Activated CD4-positive, alpha-beta memory T cell treated with anti-CD3 and anti-CD28 coated beads, Interleukin-2, amount 10 ng/mL, durations not matched to agents 7 days and 5 days (primary cell): ENCODE results near the gene CSNK1G1. TPM values are rescaled to one million over a fixed set of nuclear protein-coding genes. Genes with fewer than 3 reads are reported as not detected.
"Not testable (repeated sequence)": the region's sequence is repeated elsewhere in the genome, so short reads cannot be mapped to it uniquely, and the experiment has no call there.

Source experiments
- CTCF ChIA-PET: fragments of 350-600 bp; sonication (Branson Sonifier 250); formaldehyde crosslinking; loops from one replicate; lab custom pipeline; 2021; ENCODE audit warnings: antibody characterized with exemption, inconsistent platforms; lab: Charles Lee
- POLR2A ChIA-PET: fragments of 350-600 bp; sonication (Branson Sonifier 250); formaldehyde crosslinking; loops from one replicate; lab custom pipeline; 2021; ENCODE audit warnings: antibody characterized with exemption; lab: Charles Lee
- DNase-seq: peaks from one replicate; pipeline ENCODE4 v3.0.0-alpha.2; 2020
- H3K27ac Mint-ChIP-seq: one replicate; pipeline ENCODE4 v1.8.0; 2021; ENCODE audit warnings: mild to moderate bottlenecking, mixed read lengths
- H3K27me3 Mint-ChIP-seq: one replicate; pipeline ENCODE4 v1.8.0; 2021; ENCODE audit warnings: mixed read lengths
- H3K36me3 Mint-ChIP-seq: one replicate; pipeline ENCODE4 v1.8.0; 2021; ENCODE audit warnings: low read depth, mixed read lengths
- H3K4me1 Mint-ChIP-seq: one replicate; pipeline ENCODE4 v1.8.0; 2021; ENCODE audit warnings: mixed read lengths
- H3K4me3 Mint-ChIP-seq: one replicate; pipeline ENCODE4 v1.8.0; 2021; ENCODE audit warnings: mild to moderate bottlenecking, mixed read lengths
- H3K9me3 Mint-ChIP-seq: one replicate; pipeline ENCODE4 v1.8.0; 2021; ENCODE audit warnings: mixed read lengths
- total RNA-seq, 2 experiments: library from RNA; stranded (reverse); gene quantifications; one replicate each; pipeline ENCODE4 v1.2.3, GENCODE V29; 2021

CSNK1G1 gene
- total RNA-seq, 2 experiments from 2014 or later = 27.9 to 28.2 TPM

- Mint-ChIP-seq H3K9me3 (no peaks in the 10 kb centered on the region), H3K4me1 (peaks cover 12% of the 10 kb centered on the region), H3K27me3 (no peaks in the 10 kb centered on the region), H3K27ac (no peak overlapping the region), H3K4me3 (no peak overlapping the region), H3K36me3 (peaks cover 14% of the 10 kb centered on the region)
- ChIA-PET POLR2A (no interaction called here), CTCF (interaction anchor here (0.7 kb wide), 1 partner anchor 126 kb away, joined by 3 read pairs; no protein-coding TSS in a partner anchor)
- DNase-seq = no peak
Measured at GRCh38 chr15:64279131-64279530, 76.8 kb downstream of the CSNK1G1 start.

GRCh38 chr15:64275934-64276333 lies 80.0 kb downstream of the CSNK1G1 start:
- no peaks in the 10 kb centered on the region for H3K27me3 Mint-ChIP-seq
- POLR2A ChIA-PET = no interaction called here

GRCh38 chr15:64274341-64274950 lies 81.5 kb downstream of the CSNK1G1 start:
- no peak overlapping the region for H3K27ac Mint-ChIP-seq
- CTCF ChIA-PET = interaction anchor here (1.3 to 1.7 kb wide), 3 partner anchors 12 to 121 kb away, joined by 4 to 6 read pairs (median 4); partner anchors contain the start of gene CSNK1G1
- no peaks in the 10 kb centered on the region for H3K27me3 Mint-ChIP-seq
- peaks cover 11% of the 10 kb centered on the region for H3K4me1 Mint-ChIP-seq
- POLR2A ChIA-PET = no interaction called here
- no peak overlapping the region for H3K4me3 Mint-ChIP-seq
- DNase-seq = no peak
- peaks cover 20% of the 10 kb centered on the region for H3K36me3 Mint-ChIP-seq
- peaks cover 7% of the 10 kb centered on the region for H3K9me3 Mint-ChIP-seq

More at GRCh38 chr15:64275934-64276333, 80.0 kb downstream of the CSNK1G1 start:
- peaks cover 20% of the 10 kb centered on the region for H3K36me3 Mint-ChIP-seq
- peaks cover 7% of the 10 kb centered on the region for H3K9me3 Mint-ChIP-seq
- no peak overlapping the region for H3K4me3 Mint-ChIP-seq
- H3K4me1 Mint-ChIP-seq = peaks cover 11% of the 10 kb centered on the region
- no peak overlapping the region for H3K27ac Mint-ChIP-seq
- CTCF ChIA-PET = no interaction called here
- no peak for DNase-seq

- CTCF ChIA-PET = no interaction called here
- DNase-seq = no peak
- H3K27ac Mint-ChIP-seq = no peak overlapping the region
- H3K27me3 Mint-ChIP-seq = no peaks in the 10 kb centered on the region
- H3K4me3 Mint-ChIP-seq = no peak overlapping the region
- POLR2A ChIA-PET = no interaction called here
- H3K36me3 Mint-ChIP-seq = peaks cover 63% of the 10 kb centered on the region
- H3K9me3 Mint-ChIP-seq = peaks cover 26% of the 10 kb centered on the region
- peaks cover 30% of the 10 kb centered on the region for H3K4me1 Mint-ChIP-seq
Measured at GRCh38 chr15:64267331-64267973, 88.5 kb downstream of the CSNK1G1 start.

- H3K9me3 Mint-ChIP-seq = peaks cover 19% of the 10 kb centered on the region
Measured at GRCh38 chr15:64265188-64265587, 90.8 kb downstream of the CSNK1G1 start.

GRCh38 chr15:64264502-64264901 lies 91.5 kb downstream of the CSNK1G1 start:
- Mint-ChIP-seq H3K36me3 (peaks cover 54% of the 10 kb centered on the region), H3K9me3 (peaks cover 19% of the 10 kb centered on the region), H3K27ac (no peak overlapping the region), H3K4me3 (no peak overlapping the region), H3K27me3 (no peaks in the 10 kb centered on the region), H3K4me1 (peaks cover 38% of the 10 kb centered on the region)
- DNase-seq = no peak
- ChIA-PET CTCF (no interaction called here), POLR2A (interaction anchor here (0.6 kb wide), 1 partner anchor 9 kb away, joined by 3 read pairs; no protein-coding TSS in a partner anchor)

More at GRCh38 chr15:64265188-64265587, 90.8 kb downstream of the CSNK1G1 start:
- H3K27me3 Mint-ChIP-seq, CTCF ChIA-PET, H3K27ac Mint-ChIP-seq, DNase-seq, H3K4me3 Mint-ChIP-seq: not testable (repeated sequence)
- POLR2A ChIA-PET = interaction anchor here (0.6 kb wide), 1 partner anchor 8 kb away, joined by 3 read pairs; no protein-coding TSS in a partner anchor
- H3K4me1 Mint-ChIP-seq = peaks cover 36% of the 10 kb centered on the region
- H3K36me3 Mint-ChIP-seq = peaks cover 56% of the 10 kb centered on the region

GRCh38 chr15:64263567-64263966 lies 92.4 kb downstream of the CSNK1G1 start:
- peaks cover 19% of the 10 kb centered on the region for H3K9me3 Mint-ChIP-seq
- no peaks in the 10 kb centered on the region for H3K27me3 Mint-ChIP-seq
- ChIA-PET POLR2A (no interaction called here), CTCF (no interaction called here)
- no peak for DNase-seq
- H3K36me3 Mint-ChIP-seq = peaks cover 50% of the 10 kb centered on the region
- no peak overlapping the region for H3K4me3 Mint-ChIP-seq
- no peak overlapping the region for H3K27ac Mint-ChIP-seq
- H3K4me1 Mint-ChIP-seq = peaks cover 38% of the 10 kb centered on the region

GRCh38 chr15:64256051-64256450 lies 99.9 kb downstream of the CSNK1G1 start:
- no peak for DNase-seq
- H3K36me3 Mint-ChIP-seq = peaks cover 35% of the 10 kb centered on the region
- H3K27me3 Mint-ChIP-seq = no peaks in the 10 kb centered on the region
- no peak overlapping the region for H3K27ac Mint-ChIP-seq
- peaks cover 11% of the 10 kb centered on the region for H3K4me1 Mint-ChIP-seq
- ChIA-PET POLR2A (no interaction called here), CTCF (no interaction called here)
- H3K4me3 Mint-ChIP-seq = no peak overlapping the region
- no peaks in the 10 kb centered on the region for H3K9me3 Mint-ChIP-seq

GRCh38 chr15:64251658-64252057 lies 104.3 kb downstream of the CSNK1G1 start:
- Mint-ChIP-seq H3K4me3 (no peak overlapping the region), H3K9me3 (no peaks in the 10 kb centered on the region), H3K4me1 (peaks cover 40% of the 10 kb centered on the region), H3K27me3 (no peaks in the 10 kb centered on the region), H3K27ac (no peak overlapping the region), H3K36me3 (peaks cover 24% of the 10 kb centered on the region)
- ChIA-PET POLR2A (interaction anchor here (1.0 to 1.6 kb wide), 2 partner anchors 9 to 64 kb away, joined by 3 to 8 read pairs; no protein-coding TSS in a partner anchor), CTCF (interaction anchor here (2.1 kb wide), 1 partner anchor 99 kb away, joined by 5 read pairs; no protein-coding TSS in a partner anchor)
- no peak for DNase-seq

GRCh38 chr15:64251121-64251520 lies 104.9 kb downstream of the CSNK1G1 start:
- Mint-ChIP-seq H3K36me3 (peaks cover 22% of the 10 kb centered on the region), H3K27ac (no peak overlapping the region), H3K9me3 (no peaks in the 10 kb centered on the region), H3K27me3 (no peaks in the 10 kb centered on the region), H3K4me3 (no peak overlapping the region), H3K4me1 (peaks cover 46% of the 10 kb centered on the region)
- POLR2A ChIA-PET = interaction anchor here (1.0 to 1.6 kb wide), 2 partner anchors 9 to 63 kb away, joined by 3 to 8 read pairs; no protein-coding TSS in a partner anchor
- DNase-seq = peak; percentile 47
- CTCF ChIA-PET = interaction anchor here (0.6 to 2.1 kb wide), 3 partner anchors 68 to 98 kb away, joined by 3 to 5 read pairs (median 3); no protein-coding TSS in a partner anchor

GRCh38 chr15:64249883-64250575 lies 105.9 kb downstream of the CSNK1G1 start:
- CTCF ChIA-PET = interaction anchor here (0.6 to 2.1 kb wide), 3 partner anchors 76 to 856 kb away, joined by 3 to 5 read pairs (median 3); no protein-coding TSS in a partner anchor
- Mint-ChIP-seq H3K9me3 (no peaks in the 10 kb centered on the region), H3K27ac (no peak overlapping the region), H3K4me3 (no peak overlapping the region), H3K4me1 (peaks cover 50% of the 10 kb centered on the region), H3K27me3 (no peaks in the 10 kb centered on the region), H3K36me3 (peaks cover 18% of the 10 kb centered on the region)
- DNase-seq = no peak
- POLR2A ChIA-PET = interaction anchor here (1.6 kb wide), 1 partner anchor 62 kb away, joined by 8 read pairs; no protein-coding TSS in a partner anchor

GRCh38 chr15:64249406-64249805 lies 106.6 kb downstream of the CSNK1G1 start:
- Mint-ChIP-seq H3K4me1 (peaks cover 54% of the 10 kb centered on the region), H3K9me3 (no peaks in the 10 kb centered on the region), H3K27ac (no peak overlapping the region), H3K4me3 (no peak overlapping the region), H3K36me3 (peaks cover 18% of the 10 kb centered on the region), H3K27me3 (no peaks in the 10 kb centered on the region)
- no peak for DNase-seq
- ChIA-PET CTCF (interaction anchor here (0.6 kb wide), 1 partner anchor 855 kb away, joined by 3 read pairs; no protein-coding TSS in a partner anchor), POLR2A (no interaction called here)
